HG02870 (cell line): ENCODE results near the gene EEFSEC.

Experiments used
- ATAC-seq: cut with Tn5 transposase; IDR thresholded peaks from one replicate; pipeline ENCODE4 v1.9.1; 2021; ENCODE audit warnings: mild to moderate bottlenecking, moderate library complexity; ENCODE audit not compliant: unreplicated experiment

Gene EEFSEC

DNA sequence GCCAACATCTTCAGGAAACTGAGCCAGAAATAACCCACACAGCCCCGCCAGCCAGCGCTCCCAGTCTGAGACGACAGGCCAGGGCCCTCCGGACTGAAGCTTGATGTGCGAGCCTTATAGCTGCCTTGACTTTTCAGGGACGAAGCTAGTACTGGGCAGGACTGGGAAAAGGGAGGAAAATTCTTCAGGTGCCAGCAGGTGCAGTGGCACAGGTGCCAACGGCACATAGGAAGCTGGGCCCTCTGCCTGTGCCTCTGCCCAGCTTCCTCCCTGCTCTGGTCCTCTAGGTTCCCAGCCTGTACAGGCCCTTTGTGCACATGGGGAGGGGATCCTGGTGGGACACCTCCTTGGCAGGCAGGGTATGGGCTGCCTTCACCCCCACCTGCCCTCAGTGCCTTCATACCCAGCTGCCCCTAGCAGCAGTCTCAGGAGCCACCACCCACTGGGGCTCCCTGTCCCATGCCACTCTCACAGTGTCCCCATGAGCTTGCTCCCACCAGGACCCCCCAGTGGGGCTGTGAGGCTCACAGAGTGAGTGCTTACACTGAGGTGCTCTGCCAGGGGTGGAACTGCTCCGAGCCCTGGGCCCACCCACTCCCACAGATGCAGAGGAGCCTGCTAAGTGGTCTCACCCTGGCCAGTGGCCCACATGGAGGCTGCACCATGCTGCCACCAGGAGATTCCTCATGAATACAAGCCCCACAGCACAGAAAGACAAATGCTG is 252.4 kb downstream of the EEFSEC start:
- ATAC-seq, result no peak

DNA sequence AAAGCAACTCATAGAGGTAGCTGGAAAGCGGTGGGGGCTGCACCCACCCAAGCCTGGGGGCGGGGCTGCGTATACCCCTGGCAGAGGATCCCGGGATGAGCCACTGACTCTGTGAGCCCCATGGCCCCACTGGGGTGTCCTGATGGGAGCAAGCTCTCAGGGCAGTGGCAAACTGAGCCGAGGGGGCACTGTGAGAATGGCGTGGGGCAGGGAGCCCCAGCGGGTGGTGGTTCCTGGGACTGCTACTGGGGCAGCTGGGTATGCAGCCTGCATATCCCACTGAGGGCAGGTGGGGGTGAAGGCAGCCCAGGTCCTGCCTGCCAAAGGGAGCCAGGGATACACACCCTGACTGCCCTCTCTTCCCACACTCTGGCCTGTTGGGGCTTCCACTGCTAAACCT is 254.0 kb downstream of the EEFSEC start:
- ATAC-seq, result no peak

DNA sequence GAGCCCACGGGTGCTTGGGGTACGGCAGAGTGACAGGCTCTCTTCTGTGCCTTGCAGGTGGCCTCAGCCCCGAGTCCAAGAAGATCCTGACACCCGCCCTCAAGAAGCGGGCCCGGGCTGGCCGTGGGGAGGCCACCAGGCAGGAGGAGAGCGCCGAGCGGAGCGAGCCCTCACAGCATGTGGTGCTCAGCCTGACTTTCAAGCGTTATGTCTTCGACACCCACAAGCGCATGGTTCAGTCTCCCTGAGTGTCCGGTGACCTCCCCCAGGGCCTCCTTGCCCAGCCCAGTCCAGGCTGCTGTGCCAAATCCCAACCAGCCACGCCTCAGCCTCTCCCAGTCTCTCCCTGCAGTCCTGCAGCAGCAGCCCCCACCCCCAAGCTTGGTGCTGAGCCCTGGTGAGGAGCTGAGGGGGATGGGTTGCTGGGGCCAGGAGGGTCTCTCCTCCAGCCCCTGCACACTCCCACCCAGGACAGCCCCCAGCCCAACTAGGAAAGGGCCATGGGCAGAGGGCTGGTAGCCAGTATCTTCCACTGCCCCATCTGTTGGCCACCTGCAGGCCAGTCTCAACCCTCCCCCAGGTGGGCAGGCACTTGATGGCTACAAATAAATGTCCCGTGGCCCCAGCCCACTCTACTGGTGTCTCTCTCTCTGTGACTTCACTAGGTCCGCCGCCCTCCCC is 254.9 kb downstream of the EEFSEC start:
- no peak for ATAC-seq

DNA sequence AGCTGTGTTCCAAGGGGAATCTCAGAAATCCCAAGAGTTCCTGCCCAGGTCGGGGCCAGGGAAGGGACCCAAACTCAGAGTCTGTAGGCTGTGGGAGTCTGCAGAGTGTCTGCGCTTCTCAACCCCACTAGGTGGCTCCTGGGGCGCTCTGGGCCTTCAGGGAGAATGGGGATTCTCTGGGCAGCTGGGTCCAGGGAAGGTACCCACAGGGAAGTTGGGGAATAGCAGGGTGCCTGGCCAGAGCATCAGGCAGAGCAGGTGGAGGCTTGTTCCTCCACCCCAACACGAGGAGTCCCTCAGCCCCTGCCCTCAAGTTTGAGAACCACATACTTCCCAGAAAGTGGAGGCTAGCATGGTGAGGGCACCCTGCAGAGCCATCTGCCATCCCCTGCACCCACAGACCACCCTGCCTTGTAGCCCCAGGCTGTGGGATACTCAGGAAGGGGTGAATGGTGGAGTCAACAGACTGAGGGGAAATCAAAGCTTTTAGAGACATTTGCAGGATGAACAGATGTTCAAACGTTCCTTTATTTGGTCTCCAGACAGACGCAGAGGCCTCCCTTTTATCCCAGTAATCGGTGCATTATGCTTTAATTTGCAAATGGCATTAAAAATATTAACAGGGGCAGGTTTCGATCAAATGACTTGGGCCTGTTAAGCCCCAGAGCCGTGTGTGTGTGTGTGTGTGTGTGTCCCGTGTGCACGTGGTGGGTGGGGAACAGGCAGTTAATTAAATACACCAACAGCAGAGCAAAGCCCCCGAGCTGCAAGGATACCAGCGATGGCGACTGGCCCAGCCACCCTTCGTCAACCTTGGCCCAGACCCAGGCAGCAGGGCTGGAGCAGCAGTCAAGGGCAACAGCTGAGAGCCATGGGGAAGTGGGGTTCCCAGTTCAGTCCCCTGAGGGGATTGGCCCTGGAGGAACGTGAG is 255.7 kb downstream of the EEFSEC start:
- ATAC-seq, result no peak

DNA sequence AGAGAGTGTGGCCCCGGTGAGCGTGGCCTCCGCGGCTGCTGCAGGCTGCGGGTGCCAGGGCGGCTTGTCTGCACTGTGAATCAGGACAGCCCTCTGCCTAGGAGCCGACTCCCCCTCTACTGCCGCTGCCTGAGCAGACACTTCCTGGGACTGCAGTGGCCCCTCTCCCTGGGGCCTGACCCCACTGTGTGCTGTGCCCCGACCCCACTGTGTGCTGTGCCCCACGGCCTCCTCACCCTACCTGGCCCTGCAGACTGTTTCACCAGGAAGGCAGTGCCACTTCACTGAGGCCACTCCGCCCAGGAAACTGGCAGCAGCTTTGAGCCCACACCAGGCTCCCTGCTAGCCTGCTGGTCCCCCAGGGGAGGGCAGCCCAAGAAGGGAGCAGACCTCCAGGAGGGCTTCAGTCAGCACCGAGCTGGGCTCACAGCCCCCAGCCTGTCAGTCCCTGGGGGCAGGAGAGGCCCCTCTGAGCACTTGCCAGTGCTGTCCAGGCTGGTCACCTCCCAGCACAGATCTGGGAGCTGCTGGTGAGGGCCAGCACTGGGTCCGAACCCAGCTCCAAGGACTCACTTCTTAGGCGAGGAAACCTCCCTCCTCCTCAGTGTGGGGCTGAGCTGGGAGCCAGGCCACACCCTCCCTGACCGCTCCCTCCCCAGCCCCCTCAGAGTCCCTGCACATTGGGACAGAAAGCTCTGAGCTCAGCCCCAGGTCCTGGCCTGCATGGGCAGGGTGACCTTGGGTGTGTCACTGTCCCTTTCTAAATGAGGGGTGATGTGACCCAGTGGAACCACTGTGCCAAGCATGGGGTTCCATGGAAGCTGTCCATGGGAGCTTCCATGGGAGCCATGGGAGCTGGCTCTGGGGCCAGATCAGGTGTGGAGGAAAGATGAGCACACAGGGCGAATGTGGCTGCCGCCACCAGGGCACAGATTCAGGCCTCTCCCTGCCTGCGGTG is 256.6 kb downstream of the EEFSEC start:
- no peak for ATAC-seq

GRCh38 chr3:128410669-128411573 is 257.6 kb downstream of the EEFSEC start:
- ATAC-seq, result no peak

DNA sequence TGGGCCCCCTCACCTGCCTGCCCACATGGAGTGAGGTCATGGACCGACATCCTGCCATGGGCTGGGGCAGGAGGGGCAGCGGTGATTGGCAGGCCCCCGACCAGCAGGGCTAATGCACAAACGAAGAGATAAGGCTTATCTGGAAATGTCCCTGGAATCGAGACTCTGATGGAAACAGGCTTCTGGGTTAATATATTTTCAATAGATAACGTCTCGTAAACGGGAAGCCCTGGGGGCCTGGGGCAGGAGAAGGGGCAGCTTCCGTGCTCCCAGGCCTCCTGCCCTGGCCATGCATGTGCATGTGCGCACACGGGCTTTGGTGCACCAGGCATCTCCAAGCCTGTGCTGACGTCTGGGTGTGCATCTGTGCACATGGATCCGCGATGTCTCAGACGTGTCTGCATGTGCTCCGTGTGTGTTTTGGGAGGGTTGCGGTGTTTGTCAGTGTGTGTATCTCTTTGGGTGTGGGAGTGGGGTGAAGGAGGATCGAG is 258.3 kb downstream of the EEFSEC start:
- ATAC-seq, result no peak

GRCh38 chr3:128412180-128413002 is 259.1 kb downstream of the EEFSEC start:
- ATAC-seq, result no peak

GRCh38 chr3:128413003-128413370 is 259.7 kb downstream of the EEFSEC start:
- ATAC-seq, result no peak

GRCh38 chr3:128413413-128414205 is 260.3 kb downstream of the EEFSEC start:
- ATAC-seq, result no peak

DNA sequence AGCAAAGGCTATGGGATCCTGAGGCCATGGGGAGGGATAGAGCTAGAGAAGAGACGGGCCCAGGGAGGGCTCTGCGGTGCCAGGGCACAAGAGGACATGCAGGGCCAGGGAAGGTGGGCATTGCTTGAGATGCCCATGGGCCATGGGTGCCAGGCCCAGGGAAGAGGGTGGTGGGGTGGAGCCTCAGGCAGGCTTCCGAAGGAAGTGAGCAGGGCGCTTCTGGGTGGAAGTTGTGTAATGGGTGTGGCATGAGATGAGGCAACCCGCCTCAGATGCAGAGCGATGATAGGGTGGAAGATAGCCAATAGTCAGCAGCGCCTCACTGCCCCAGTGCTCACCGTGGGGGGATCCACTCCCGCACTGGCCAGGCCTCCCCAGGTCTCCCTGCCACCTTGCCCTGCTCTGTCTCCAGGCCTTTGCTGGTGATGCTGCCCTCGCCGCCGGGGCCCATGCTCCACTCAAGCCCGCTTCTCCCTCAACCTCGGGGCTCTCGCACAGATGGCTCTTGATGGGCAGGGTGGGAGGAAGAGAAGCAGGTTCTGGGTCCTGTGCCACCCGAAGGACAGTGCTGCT is 262.0 kb downstream of the EEFSEC start:
- no peak for ATAC-seq

DNA sequence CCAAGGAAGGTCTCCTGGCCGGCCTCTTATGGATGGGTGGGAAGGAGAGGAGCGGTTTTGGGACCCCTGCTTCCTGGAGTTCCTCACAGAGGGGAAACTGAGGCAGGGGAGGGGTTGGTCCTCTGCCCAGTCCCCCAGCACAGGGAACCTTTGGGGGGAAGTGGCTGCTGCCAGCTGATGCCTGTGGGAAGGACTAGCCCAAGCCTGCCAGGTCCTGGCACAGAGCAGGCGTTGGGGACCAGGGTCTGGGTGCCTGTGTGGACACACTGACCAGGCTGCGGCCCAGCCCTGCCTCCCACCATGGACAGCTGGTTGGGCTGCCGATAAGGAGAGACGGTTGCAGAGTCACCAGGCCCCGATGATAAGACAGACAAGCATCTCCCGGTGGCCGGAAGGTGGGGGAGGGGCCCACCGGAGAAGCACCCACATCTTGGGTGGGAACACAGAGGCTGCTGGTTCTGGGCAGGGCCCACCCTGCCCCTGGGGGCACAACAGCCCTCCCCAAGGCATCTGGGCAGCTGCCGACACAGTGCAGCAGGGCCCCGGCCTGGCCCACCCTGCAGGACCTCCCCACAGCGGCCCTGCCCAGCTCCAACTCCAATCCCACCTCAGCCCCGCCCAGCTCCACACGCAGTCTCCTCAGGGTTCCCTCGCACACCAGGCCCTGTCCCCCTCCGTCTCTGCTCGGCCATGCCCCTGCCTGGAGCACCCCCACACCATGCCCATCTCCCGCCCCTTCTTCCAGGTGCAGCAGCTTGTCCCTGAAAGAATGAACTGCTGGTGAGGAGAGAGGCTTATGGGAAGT is 262.7 kb downstream of the EEFSEC start:
- ATAC-seq, result no peak

DNA sequence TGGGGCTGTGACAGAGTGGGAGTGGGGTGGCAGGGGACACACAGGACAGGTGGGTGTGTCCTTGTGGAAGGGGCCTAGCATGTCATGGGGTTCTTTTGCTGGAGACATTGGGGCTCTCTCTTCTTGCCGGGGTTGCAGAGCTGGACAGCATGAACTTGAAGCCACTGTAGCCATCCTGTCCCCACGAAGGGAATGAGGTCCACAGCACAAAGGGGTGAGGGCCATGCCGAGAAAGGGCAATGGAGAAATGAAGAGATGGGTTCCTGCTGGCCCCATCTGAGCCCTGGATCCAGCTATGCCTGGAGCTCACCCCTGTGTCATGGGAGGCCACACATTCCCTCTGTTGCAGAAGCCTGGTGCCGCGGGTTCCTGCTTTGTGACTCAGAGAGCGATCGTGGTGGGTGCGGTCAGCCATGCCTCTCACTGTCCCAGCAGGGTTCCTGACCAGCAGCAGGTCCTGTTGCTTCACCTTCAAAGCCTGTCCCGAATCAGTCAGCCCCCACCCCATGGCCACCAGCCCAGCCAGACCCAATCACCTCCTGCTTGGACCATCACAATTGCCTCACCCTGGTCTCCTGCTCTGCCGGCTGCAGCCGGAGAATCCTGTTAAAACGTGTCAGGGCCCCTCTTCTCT is 263.4 kb downstream of the EEFSEC start:
- no peak for ATAC-seq

- ATAC-seq, result no peak
Measured at GRCh38 chr3:128418900-128419299, 265.6 kb downstream of the EEFSEC start.

- ATAC-seq, result no peak
Measured at GRCh38 chr3:128419311-128419710, 266.0 kb downstream of the EEFSEC start.

- ATAC-seq, result no peak
Measured at GRCh38 chr3:128420289-128420688, 267.0 kb downstream of the EEFSEC start.
